ENCODE results near the gene REX1BD.

- TF ChIP-seq CTCF (IDR thresholded peaks at IDR 0.05) (no peak), POLR2AphosphoS5 (IDR thresholded peaks at IDR 0.05) (no peak)
Observed at GRCh38 chr19:18620902-18621301, 32.3 kb downstream of the REX1BD start.

All from prostate gland (tissue), 2 donors.